Glutamatergic neuron (in vitro differentiated cells): ENCODE results near the gene FXYD2. TPM values are rescaled to one million over a fixed set of nuclear protein-coding genes. Genes with fewer than 3 reads are reported as not detected.

ENCODE experiments used
- DNase-seq: peaks from one replicate; pipeline ENCODE4 v3.0.0; 2022
- H3K27ac Mint-ChIP-seq: one replicate; pipeline ENCODE4 v1.8.0; 2020; ENCODE audit warnings: mild to moderate bottlenecking, mixed read lengths, inconsistent platforms; ENCODE audit not compliant: unreplicated experiment
- H3K27me3 Mint-ChIP-seq: one replicate; pipeline ENCODE4 v1.8.0; 2020; ENCODE audit warnings: mild to moderate bottlenecking, moderate library complexity, mixed read lengths, inconsistent platforms; ENCODE audit not compliant: unreplicated experiment
- H3K36me3 Mint-ChIP-seq: one replicate; pipeline ENCODE4 v1.8.0; 2020; ENCODE audit warnings: mild to moderate bottlenecking, mixed read lengths, inconsistent platforms; ENCODE audit not compliant: unreplicated experiment
- H3K4me1 Mint-ChIP-seq: one replicate; pipeline ENCODE4 v1.8.0; 2020; ENCODE audit warnings: mild to moderate bottlenecking, low read depth, mixed read lengths, inconsistent platforms; ENCODE audit not compliant: unreplicated experiment
- H3K4me3 Mint-ChIP-seq: one replicate; pipeline ENCODE4 v1.8.0; 2020; ENCODE audit warnings: mild to moderate bottlenecking, mixed read lengths, inconsistent platforms; ENCODE audit not compliant: unreplicated experiment
- H3K9me3 Mint-ChIP-seq: one replicate; pipeline ENCODE4 v1.8.0; 2020; ENCODE audit warnings: mild to moderate bottlenecking, moderate library complexity, mixed read lengths, inconsistent platforms; ENCODE audit not compliant: unreplicated experiment
- CTCF ChIP-seq: fragments of 200-600 bp; sonication (generic); IDR thresholded peaks from one replicate; pipeline ENCODE4 v1.5.0; 2021; ENCODE audit not compliant: partially characterized antibody, unreplicated experiment
- total RNA-seq: library from RNA; stranded (reverse); fragmentation: NEBNext Ultra II Directional; extraction: Animal tissue kit (Norgen Biotek cat#: 25700); gene quantifications from one replicate; pipeline ENCODE4 v1.2.1, GENCODE V29; 2021; ENCODE audit not compliant: unreplicated experiment

FXYD2 gene
- total RNA-seq, 1 donor from 2014 or later, result 0.44 TPM

- H3K27me3 Mint-ChIP-seq, result peaks cover 3% of the 10 kb centered on the region
Observed at GRCh38 chr11:117805045-117805444, 19.5 kb downstream of the FXYD2 start.

GRCh38 chr11:117803896-117804295 is 20.6 kb downstream of the FXYD2 start:
- H3K27ac Mint-ChIP-seq, result no peak overlapping the region
- TF ChIP-seq CTCF, result no peak
- no peaks in the 10 kb centered on the region for H3K36me3 Mint-ChIP-seq
- no peaks in the 10 kb centered on the region for H3K9me3 Mint-ChIP-seq
- no peak for DNase-seq
- peaks cover 1% of the 10 kb centered on the region for H3K27me3 Mint-ChIP-seq
- no peaks in the 10 kb centered on the region for H3K4me1 Mint-ChIP-seq
- no peak overlapping the region for H3K4me3 Mint-ChIP-seq

More at GRCh38 chr11:117805045-117805444, 19.5 kb downstream of the FXYD2 start:
- Mint-ChIP-seq H3K27ac (no peak overlapping the region), H3K4me3 (no peak overlapping the region), H3K36me3 (no peaks in the 10 kb centered on the region), H3K4me1 (peaks cover 3% of the 10 kb centered on the region), H3K9me3 (no peaks in the 10 kb centered on the region)
- no peak for DNase-seq
- no peak for TF ChIP-seq CTCF

- H3K27me3 Mint-ChIP-seq, result peaks cover 12% of the 10 kb centered on the region
- H3K9me3 Mint-ChIP-seq, result no peaks in the 10 kb centered on the region
Observed at GRCh38 chr11:117799634-117800033, 24.9 kb downstream of the FXYD2 start.

GRCh38 chr11:117796872-117797529 is 27.5 kb downstream of the FXYD2 start, which contains the start of gene DSCAML1:
TSS of gene DSCAML1 (minus strand) at chr11:117797216. CDS start at chr11:117797079, 137 bp downstream.
- peak within 1 kb of the TSS; percentile 80 for H3K4me3 Mint-ChIP-seq
- DNase-seq, result peak; percentile 65
- peaks cover 20% of the 10 kb centered on the region for H3K4me1 Mint-ChIP-seq
- peaks cover 25% of the 10 kb centered on the region for H3K27me3 Mint-ChIP-seq
- no peak for TF ChIP-seq CTCF
- H3K36me3 Mint-ChIP-seq, result no peaks in the 10 kb centered on the region
- H3K9me3 Mint-ChIP-seq, result no peaks in the 10 kb centered on the region
- peak within 1 kb of the TSS; percentile 54 for H3K27ac Mint-ChIP-seq

More at GRCh38 chr11:117799634-117800033, 24.9 kb downstream of the FXYD2 start:
- no peak for DNase-seq
- no peak for TF ChIP-seq CTCF
- Mint-ChIP-seq H3K27ac (no peak overlapping the region), H3K4me3 (no peak overlapping the region), H3K36me3 (no peaks in the 10 kb centered on the region), H3K4me1 (peaks cover 5% of the 10 kb centered on the region)

GRCh38 chr11:117796456-117796871 is 28.1 kb downstream of the FXYD2 start:
- H3K27me3 Mint-ChIP-seq, result peaks cover 25% of the 10 kb centered on the region
- H3K9me3 Mint-ChIP-seq, result no peaks in the 10 kb centered on the region
- peak overlapping the region; percentile 61 for H3K4me3 Mint-ChIP-seq
- DNase-seq, result peak; percentile 37
- no peaks in the 10 kb centered on the region for H3K36me3 Mint-ChIP-seq
- peaks cover 20% of the 10 kb centered on the region for H3K4me1 Mint-ChIP-seq
- H3K27ac Mint-ChIP-seq, result no peak overlapping the region
- TF ChIP-seq CTCF, result no peak
